ENCODE results near the gene PCDHGC5.
A peak's percentile ranks its signal among the peaks of the same experiment; 100 is the strongest.

Gene PCDHGC5

DNA sequence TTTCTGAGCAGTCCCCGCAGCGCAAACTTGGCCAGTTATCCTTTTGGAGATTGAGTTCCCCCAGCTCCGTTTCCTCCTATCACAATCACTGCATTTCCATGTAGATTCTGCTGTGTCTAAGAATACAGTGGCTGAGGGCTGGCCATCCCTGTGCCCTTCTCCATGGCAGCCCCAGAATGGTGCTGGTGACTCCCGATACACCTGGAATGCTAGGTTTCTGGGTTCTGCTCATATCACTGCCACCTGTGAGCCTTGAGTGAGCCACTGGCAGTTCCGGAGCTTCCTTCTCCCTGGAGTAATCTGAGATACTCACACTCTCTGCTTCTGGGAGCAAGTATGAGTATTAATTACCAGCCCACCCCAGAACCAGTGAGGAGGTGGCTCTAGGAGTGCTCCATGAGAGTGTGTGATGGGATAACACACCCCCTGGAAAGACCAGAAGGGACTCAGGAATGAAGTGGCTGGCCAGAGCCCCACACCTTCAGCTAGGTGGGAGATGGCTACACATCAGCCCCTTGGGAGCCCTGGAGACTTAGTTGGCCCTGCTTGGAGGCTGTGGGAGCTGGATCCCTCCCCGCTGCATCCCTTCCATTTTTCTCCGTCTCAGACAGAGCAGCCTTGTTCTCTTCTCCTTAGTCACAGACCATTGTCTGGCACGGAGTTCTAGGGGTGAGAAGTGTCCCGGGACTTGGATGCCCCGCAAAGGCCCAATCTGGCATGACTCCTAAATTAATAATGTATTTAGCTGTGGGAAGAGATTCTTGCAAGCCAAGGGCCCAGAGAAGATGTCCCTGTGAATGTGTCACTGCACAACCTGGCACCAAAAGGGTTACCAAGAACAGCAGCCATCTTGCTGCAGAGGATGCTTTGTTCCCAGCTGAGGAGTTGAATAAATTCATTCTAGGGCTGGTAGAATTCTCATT is 4.9 kb downstream of the PCDHGC5 start:
- ChIA-PET POLR2A (ENCODE audit: low non-redundant PET) (no interaction called here), CTCF (interaction anchor here (0.6 kb wide), 2 partner anchors 19 to 1739 kb away, joined by 3 to 4 read pairs; no protein-coding TSS in a partner anchor)
- DNase-seq (ENCODE audit: low spot score): no peak
- H3K27ac ChIP-seq: 0 out of 2 replicates have a peak overlapping the region, but pooled peaks have one; percentile 7
- TF ChIP-seq, protein P1, sequence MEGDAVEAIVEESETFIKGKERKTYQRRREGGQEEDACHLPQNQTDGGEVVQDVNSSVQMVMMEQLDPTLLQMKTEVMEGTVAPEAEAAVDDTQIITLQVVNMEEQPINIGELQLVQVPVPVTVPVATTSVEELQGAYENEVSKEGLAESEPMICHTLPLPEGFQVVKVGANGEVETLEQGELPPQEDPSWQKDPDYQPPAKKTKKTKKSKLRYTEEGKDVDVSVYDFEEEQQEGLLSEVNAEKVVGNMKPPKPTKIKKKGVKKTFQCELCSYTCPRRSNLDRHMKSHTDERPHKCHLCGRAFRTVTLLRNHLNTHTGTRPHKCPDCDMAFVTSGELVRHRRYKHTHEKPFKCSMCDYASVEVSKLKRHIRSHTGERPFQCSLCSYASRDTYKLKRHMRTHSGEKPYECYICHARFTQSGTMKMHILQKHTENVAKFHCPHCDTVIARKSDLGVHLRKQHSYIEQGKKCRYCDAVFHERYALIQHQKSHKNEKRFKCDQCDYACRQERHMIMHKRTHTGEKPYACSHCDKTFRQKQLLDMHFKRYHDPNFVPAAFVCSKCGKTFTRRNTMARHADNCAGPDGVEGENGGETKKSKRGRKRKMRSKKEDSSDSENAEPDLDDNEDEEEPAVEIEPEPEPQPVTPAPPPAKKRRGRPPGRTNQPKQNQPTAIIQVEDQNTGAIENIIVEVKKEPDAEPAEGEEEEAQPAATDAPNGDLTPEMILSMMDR (conservative IDR thresholded peaks at IDR 0.05; ENCODE audit: low read depth): no peak

DNA sequence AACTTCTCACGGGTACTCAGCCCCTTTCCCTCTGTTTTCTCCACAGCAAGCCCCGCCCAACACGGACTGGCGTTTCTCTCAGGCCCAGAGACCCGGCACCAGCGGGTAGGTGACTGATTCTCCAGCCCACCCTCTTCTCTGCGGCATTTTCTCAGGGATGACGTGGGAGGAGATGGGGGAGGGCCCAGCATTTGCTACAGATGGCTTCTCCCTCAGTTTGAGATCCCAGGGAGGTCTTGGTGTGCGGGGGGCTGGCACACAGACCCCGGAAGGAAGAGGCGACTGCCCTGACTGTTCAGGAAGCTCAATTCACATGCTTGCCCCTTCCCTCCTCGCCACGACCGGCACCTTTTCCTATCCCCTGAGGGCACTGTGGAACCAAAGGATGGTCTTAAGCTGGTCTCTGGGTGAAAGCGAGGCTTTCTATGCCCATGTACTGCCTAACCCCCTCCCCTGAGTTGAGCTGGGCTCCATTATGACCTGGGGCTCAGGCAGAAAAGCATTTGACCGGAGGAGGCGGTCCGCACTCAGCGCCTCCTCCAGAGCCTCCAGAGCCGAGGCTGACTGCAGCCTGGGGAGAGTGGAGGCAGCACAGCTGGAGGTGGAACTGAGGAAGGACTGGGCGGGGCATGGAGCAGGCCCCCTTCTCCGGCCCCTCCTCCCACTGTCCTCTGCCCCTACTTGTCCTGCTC is 6.0 kb downstream of the PCDHGC5 start:
- ChIA-PET POLR2A (ENCODE audit: low non-redundant PET) (no interaction called here), CTCF (interaction anchor here (0.6 kb wide), 1 partner anchor 18 kb away, joined by 3 read pairs; no protein-coding TSS in a partner anchor)
- TF ChIP-seq, protein P1 (conservative IDR thresholded peaks at IDR 0.05; ENCODE audit: low read depth): no peak
- no peak for DNase-seq (ENCODE audit: low spot score)
- H3K27ac ChIP-seq: peak overlapping the region; percentile 4; the same call in 1 of the 2 replicates

DNA sequence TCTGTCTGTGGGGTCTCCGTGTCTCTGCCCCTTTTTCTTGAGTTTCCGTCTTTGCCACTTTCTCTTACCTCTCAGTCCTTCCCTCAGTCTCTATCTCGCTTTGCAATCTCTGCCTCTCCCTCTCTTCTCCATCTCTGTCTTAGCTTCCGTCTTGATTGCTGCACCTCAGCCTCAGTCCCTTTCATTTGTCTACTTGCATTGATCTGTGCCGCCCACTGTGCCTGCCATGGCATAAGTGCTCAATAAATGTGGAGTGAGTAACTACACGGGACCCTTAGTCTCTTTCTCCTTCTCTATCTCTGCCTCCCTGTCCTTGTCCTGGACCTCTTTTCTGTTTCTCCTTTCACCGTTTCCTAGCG is 6.6 kb downstream of the PCDHGC5 start:
- DNase-seq (ENCODE audit: low spot score): no peak
- POLR2A ChIA-PET (ENCODE audit: low non-redundant PET): no interaction called here
- 0 out of 2 replicates have a peak overlapping the region, but pooled peaks have one; percentile 4 for H3K27ac ChIP-seq
- TF ChIP-seq, protein P1 (conservative IDR thresholded peaks at IDR 0.05; ENCODE audit: low read depth): no peak
- CTCF ChIA-PET: no interaction called here

DNA sequence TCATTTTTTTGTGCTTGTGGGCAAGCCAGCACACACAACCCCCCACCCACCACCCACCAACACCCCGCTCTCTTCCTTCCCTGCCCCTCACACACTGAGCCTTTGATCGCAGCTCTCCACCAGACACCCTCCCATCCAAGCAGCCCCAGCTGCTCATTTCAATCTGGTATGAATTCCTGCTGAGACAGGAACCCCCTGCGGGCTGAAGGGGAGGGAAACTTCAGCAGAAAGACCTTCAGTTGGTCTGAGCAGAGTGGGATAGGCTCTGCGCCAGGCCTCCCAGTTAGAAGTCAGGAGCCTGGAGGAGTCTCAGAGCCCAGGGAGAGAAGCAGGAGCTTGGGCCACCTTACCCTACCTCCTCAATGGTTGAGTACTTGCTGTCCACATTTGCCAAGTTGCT is 7.2 kb downstream of the PCDHGC5 start:
- TF ChIP-seq, protein P1 (conservative IDR thresholded peaks at IDR 0.05; ENCODE audit: low read depth): no peak
- ChIA-PET CTCF (interaction anchor here (1.1 kb wide), 1 partner anchor 304 kb away, joined by 3 read pairs; the partner anchor contains the start of gene PCDHB10), POLR2A (ENCODE audit: low non-redundant PET) (no interaction called here)
- no peak for DNase-seq (ENCODE audit: low spot score)
- H3K27ac ChIP-seq: peak overlapping the region; percentile 6; the same call in 1 of the 2 replicates

DNA sequence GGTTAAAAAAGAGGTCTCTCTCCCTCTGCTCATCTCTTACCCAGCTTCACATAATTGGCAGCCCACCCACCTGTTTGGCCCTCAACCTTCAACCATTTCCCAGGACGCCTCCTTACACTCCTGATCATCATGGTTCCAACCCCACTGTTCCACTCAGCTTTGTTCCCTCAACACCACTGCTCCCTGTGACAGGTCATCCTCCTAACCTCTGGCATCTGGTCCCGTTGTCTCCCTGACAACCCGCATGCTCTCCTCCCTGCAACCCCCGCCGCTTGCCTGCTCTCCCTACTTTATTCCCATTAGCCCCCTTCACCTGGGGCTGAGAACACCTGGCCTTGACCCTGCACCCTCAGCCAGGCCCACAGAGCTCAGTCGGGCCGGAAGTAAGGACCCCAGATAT is 12.9 kb downstream of the PCDHGC5 start:
- DNase-seq (ENCODE audit: low spot score): no peak
- H3K27ac ChIP-seq: no peak overlapping the region
- TF ChIP-seq, protein P1 (conservative IDR thresholded peaks at IDR 0.05; ENCODE audit: low read depth): no peak
- CTCF ChIA-PET: interaction anchor here (0.6 to 3.1 kb wide), 3 partner anchors 10 to 584 kb away, joined by 3 to 9 read pairs (median 4); no protein-coding TSS in a partner anchor
- POLR2A ChIA-PET (ENCODE audit: low non-redundant PET): no interaction called here

DNA sequence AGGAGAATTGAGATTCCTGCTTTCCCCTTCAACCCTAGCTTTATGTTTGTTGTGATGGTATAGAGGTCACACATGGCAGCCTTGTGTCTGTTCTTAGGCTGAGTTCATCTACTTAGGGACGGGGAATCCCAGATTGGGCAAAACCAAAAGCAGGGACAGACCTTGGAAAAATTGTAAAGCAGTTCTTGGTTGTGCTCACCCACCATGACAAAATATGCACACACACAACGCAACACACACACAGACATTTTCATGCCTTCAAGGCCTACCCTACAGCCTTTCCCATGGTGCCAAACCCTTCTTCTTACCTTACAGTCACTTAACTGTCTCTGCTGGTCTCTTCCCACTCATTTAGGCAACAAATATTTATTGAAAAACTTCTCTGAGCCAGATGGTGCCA is 14.8 kb downstream of the PCDHGC5 start:
- DNase-seq (ENCODE audit: low spot score): no peak

More for the DNA sequence above, 14.8 kb downstream of the PCDHGC5 start:
- H3K27ac ChIP-seq: no peak overlapping the region
- CTCF ChIA-PET: no interaction called here
- TF ChIP-seq, protein P1 (conservative IDR thresholded peaks at IDR 0.05; ENCODE audit: low read depth): no peak
- POLR2A ChIA-PET (ENCODE audit: low non-redundant PET): no interaction called here
